HG02884 (cell line): Measurements from ENCODE around the gene EREG.
A peak's percentile ranks its signal among the peaks of the same experiment; 100 is the strongest.
"Not testable (repeated sequence)": the region's sequence is repeated elsewhere in the genome, so short reads cannot be mapped to it uniquely, and the experiment has no call there.

ENCODE experiments used
- ATAC-seq: cut with Tn5 transposase; IDR thresholded peaks from one replicate; pipeline ENCODE4 v1.9.1; 2021; ENCODE audit warnings: mild to moderate bottlenecking, moderate library complexity; ENCODE audit not compliant: unreplicated experiment

EREG gene

DNA sequence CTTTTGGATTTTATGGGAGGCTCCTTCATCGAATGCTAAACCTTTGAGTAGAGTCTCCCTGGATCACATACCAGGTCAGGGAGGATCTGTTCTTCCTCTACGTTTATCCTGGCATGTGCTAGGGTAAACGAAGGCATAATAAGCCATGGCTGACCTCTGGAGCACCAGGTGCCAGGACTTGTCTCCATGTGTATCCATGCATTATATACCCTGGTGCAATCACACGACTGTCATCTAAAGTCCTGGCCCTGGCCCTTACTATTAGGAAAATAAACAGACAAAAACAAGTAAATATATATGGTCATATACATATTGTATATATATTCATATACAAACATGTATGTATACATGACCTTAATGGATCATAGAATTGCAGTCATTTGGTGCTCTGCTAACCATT, 21.2 kb downstream of the EREG start:
- no peak for ATAC-seq

DNA sequence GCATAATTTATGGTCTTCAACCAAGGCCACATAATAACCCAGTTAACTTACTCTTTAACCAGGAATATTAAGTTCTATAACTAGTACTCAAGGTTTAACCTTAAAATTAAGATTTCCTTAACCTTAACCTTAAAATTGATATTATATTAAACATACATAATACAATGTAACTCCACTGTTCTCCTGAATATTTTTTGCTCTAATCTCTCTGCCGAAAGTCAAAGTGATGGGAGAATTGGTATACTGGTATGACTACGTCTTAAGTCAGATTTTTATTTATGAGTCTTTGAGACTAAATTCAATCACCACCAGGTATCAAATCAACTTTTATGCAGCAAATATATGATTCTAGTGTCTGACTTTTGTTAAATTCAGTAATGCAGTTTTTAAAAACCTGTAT, 22.8 kb downstream of the EREG start:
- no peak for ATAC-seq

DNA sequence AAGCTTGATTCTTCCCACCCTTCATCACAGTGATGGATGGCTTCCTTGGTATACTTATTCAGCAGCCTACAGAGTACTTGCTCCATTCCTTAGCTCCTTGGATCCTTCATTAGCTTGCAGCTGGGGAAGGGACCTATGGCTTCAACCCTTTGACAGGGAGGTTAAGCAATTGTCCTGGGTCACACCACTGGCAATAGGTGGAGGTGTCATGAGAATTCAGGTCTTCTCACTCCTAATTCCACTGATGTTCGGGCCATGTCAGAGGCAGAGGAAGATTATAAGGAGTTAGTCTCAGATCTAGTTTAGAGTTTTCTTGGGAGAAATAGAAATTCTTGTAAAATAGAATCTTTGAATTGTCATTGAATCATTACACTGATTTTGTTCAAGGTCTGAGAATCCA, 24.5 kb downstream of the EREG start:
- no peak for ATAC-seq

DNA sequence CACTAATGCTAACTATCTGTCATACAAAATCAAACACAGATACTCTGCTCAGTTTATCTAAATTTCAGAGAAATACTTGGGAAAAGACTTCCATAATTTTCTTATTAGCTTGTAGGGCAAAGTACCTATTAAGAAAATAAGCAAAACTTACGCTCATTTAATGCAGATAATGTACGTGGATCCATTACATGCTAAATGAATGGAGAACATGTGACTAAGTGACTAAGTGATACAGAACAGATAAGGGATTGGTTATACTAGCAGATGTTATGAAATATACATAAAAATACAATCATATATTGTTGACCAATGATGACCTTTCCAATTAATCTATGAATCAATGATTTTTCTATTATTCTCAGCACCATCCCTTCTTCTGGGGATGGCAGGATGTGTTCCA, 25.7 kb downstream of the EREG start:
- ATAC-seq = no peak

DNA sequence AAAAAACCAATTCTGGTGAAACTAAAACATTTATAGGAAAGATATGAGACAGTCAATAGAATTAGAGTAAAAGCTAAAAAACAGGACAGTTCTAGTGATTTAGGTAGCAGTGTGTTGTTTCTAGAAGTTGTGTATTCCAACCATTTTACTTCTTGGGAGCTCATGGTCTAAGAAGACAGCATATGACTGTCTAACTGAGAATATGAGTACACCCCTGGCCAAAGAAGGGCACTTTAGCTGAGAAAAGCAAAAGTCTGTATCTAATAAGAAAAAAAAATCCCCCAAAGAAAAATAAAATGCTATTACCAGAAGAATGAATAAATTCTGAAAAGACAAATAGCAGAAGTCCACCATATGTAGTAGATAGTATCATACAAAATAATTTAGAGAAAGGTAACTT, 26.4 kb downstream of the EREG start:
- ATAC-seq = no peak

DNA sequence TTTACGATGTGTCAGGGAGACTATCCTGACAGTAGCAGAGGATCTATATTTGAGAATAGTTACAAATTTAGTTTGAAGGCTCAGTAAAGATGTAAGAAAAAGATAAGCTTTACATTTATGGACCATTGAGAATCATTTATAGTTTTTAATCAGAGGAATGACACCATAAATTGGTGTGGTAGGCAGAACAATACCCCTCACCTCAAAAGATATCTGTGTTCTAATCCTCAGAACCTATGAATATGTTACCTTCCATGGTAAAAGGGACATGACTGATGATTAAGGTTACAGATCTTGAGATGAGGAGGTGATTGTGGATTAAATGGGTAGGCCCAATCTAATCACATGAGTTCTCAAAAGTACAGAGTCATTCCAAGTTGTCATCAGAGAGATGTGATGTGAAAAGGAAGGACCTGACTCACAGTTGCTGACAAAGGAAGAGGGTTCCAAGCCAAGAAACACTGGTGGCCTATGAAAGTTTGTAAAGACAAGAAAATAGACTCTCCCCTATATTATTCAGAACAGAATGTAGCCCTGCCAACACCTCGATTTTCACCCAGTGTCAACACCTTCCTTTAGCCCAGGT, 27.0 kb downstream of the EREG start:
- no peak for ATAC-seq

DNA sequence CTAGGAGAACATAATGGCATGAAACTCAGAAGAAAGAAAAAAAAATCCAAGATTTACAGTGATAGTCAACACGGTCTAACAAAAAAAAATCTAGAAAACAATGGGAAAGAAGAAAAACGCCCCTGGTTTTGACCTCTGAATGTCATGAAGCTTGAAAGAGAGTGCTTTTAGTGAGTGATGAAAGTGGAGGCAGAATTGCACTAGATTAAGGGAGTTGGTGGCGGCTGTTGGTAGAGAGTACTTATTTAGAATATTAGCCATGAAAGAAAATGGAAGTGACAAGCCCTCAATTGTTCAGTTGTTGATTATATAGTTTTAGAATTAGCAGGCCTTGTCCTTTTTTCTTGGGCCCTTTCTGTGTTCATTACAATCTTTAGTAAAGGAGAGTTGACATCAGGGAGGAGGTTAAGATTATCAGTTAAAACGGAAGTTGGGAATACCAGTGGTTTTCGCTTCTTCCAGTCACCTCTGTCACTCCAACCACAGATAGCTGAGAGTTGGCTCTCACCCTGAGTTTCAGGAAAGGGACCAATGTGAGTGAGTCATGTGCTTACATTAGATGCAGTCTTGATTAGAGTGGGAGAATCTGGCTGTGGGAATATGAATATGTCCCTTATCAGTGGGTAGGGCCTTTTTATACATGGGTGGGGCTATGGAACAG, 29.7 kb downstream of the EREG start:
- no peak for ATAC-seq

DNA sequence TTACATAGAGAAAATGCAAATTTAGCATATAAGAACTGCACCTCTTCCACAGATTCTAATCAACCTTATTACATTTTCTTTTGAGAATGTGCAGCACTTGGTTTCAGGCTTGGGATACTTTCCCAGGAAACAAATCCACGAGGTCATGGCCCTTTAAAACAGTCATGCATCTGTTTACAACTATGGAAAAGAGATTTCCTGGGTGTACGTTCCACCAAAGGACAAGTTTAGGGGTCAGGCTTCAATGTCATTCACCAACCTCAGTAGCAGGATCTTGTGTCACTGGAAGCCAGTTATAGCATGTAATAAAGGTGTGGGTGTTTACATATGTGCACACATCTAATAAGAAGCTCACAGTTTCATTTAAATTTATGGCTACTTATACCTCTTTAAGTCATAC, 30.7 kb downstream of the EREG start:
- no peak for ATAC-seq

DNA sequence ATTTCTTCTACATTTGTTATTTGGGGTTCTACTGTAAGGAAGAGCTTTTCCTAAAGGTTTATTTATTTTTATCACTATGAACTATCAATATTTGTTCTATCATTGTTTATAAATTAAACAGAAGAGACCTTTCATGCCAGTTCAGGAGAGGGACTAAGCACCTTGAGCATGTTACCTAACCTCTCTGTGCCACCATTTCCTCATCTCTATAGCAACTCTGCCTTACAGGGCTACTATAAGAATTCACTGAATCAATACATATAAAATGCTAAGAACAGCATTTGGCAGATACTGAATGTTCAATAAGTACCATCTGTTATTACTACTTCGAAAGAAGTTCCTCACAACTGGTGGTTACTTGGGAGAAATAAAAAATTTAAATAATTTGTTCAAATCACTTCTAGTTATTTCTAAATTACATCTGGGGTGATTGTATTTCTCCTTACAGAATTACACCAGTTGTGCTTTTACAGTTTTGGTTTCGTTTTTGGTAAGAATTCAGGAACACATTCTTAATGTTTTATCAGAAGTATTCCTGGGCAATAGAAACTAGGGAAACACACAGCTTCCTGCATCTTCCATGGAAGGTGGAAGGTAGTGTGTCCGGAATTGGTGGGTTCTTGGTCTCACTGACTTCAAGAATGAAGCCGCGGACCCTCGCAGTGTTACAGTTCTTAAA, 32.9 kb downstream of the EREG start:
- ATAC-seq = peak; percentile 67

DNA sequence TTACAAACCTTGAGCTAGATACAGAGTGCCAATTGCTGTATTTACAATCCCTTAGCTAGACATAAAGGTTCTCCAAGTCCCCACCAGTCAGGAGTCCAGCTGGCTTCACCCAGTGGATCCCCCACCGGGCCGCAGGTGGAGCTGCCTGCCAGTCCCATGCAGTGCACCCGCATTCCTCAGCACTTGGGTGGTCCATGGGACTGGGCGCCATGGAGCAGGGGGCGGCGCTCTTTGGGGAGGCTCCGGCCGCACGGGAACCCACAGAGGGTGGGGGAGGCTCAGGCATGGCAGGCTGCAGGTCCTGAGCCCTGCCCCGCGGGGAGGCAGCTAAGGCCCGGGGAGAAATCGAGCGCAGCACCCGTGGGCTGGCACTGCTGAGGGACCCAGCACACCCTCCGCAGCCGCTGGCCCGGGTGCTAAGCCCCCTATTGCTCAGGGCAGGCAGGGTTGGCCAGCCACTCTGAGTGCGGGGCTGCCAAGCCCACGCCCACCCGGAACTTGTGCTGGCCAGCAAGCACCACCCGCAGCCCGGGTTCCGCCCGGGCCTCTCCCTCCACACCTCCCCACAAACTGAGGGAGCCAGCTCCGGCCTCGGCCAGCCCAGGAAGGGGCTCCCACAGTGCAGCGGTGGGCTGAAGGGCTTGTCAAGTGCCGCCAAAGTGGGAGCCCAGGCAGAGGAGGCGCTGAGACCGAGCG, 34.1 kb downstream of the EREG start:
- ATAC-seq = not testable (repeated sequence)

DNA sequence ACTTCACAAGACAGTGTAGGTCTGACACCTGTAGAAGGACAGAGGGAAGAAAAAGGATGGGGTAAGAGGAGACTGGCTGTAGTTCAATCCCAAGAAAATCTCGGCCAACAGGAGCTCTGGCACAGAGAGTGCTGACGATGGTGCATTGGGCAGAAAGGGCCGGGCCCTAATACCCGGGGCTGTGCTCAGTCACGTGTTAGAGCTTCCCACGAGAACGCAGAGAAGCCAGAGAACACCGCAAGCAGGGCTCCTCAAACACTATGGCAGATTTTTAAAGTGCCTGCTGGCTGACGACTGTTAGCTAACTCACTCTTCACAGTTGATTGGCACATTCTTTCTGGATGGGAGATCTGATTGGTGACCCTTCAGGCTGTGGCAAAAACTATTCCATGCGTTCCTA, 35.5 kb downstream of the EREG start:
- ATAC-seq = no peak

DNA sequence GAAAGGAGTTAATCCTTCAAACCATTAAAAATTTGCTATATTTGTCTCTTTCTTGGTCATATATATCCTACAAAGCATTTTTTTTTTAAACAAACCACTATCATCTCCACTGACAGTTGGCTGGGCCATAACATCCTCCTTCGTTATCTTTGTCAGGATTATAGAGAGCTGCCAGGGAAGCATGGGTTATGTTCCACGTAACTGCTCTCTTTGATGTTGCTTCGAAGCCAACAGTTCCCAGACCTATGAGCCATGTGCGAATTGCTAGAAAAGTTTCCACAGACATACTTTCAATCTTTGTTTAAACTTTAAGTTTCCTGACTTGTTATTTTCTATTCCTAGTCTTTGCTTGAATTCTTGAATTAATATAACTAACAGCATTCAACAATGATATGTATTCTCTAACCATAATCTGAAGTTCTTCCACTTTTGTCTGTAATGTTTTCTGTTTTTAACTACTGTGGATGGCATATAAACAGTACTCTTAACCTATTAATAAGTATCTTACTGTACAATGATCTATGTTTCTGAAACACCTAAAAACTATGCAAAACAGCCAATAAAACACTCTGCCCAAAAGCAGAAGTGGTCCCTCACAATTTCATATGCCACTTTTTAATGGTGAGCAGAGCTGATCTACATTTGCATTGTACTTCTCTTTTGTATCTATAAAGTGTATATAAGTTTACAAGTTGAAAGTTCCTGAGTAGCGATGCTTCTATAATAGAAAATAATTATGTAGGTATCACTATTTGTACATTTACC, 37.9 kb downstream of the EREG start:
- peak; percentile 89 for ATAC-seq

DNA sequence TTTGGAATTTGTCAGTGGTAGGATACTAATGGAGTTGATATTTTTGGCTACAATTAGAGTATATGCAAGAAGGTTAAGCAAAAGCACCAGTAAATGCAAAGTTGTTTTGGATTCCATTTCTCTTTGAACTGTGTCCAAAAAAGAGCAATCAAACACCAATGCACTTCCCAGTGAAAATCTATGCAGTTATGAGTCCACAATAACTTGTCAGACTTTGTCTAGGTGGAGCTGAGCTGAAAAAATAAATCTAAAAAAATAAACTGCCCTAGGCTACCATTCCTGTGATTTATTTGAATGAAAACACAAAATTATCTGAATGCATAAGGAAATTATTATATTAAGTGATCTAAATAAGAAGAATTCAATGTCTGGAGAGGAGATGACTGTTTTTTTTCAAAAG, 42.9 kb downstream of the EREG start:
- no peak for ATAC-seq

DNA sequence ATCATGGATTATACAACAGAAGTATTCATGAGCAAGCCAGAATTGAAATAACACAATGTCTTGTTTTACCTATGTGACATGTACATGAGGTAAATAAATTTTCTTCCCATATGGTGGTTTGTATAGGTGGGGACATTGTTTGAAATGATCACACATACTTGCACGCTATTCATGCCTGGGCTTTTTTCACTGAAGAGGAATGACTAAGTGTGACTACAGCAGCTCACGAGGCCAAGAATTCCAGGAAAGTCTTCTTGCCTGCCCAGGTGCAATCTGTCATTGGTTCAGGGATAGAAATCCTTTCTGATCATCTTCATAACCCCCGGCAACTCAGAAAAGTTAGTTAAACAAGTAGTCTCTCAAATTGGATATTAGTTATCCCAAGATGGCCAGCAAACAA, 43.7 kb downstream of the EREG start:
- ATAC-seq = no peak

DNA sequence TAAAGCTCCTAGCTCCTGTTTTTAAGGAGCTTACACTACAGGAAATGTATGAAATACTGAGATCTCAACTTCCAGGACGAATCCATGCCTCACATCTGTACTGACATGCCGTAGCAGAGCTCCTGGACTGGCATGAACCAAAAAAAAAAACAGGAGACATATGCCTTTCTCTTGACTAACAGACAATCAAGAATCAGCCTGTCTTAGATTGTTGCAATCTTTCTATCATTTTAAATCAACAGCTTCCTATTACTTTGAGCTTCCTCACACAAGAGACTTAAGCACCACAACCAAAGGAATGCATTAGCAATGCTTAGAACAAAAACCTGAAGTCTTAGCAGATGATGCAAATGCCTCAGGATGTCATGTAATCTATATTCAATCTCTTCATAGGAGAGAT, 45.3 kb downstream of the EREG start:
- no peak for ATAC-seq

DNA sequence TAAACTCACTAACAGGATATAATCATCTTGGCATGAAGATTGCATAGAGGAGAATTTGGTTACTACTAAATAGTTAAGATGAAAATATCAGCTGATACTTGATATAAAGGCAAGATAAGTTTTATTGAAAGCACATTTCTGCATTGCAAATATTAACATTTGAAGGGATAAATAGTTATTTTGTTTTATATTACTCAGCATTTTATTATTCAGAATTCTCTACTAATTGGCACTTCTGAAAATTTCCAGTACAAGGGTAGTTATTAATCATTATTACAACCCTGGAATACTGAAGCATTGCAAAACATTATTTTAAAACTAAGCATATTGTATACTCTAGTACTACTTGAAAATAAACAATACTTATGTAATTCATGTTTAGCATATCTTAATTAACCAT, 47.3 kb downstream of the EREG start:
- ATAC-seq = no peak

DNA sequence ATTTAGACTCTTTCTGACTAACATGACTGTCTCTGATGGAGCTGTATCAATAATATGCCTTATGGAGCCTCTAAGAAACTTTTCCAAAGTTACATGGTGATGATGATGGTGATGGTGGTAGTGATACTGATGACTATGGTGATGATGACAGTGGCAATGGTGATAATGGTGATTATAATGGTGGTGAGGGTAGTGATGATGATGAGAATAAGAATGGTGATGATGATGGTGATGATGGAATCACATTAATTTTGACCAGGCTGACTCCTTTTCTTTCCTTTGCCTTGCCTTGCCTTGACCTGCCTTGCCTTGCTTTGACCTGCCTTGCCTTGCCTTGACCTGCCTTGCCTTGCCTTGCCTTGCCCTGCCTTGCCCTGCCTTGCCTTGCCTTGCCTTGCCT, 48.3 kb downstream of the EREG start:
- no peak for ATAC-seq

DNA sequence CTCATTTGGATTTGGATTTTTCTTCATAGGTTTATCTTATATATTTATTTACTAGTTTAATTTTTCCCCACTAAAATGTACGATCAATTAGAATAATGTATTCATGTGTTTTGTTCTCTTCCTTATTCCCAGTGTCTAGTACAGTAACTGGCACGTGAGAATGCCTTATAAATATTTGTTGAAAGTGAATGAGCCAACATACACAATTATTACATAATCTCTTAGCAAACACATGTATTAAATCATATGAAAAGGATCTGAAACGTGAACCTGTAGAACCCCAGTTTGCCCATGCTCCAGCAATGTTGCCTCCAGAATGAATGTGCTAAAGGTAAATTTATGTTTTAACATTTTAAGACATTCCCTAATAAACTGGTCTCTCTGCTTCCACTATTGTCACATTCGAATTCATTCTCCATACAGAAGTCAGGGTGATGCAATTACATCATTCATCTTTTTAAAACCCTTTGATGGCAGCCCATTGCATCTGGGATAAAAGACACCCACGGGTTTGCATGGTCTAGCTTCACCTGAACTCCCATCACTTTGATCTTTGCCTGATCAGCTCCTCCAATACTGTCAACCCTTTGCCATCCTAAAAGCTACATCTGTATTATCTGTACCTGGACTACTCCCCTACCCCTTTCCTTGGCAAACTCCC, 49.3 kb downstream of the EREG start:
- no peak for ATAC-seq

DNA sequence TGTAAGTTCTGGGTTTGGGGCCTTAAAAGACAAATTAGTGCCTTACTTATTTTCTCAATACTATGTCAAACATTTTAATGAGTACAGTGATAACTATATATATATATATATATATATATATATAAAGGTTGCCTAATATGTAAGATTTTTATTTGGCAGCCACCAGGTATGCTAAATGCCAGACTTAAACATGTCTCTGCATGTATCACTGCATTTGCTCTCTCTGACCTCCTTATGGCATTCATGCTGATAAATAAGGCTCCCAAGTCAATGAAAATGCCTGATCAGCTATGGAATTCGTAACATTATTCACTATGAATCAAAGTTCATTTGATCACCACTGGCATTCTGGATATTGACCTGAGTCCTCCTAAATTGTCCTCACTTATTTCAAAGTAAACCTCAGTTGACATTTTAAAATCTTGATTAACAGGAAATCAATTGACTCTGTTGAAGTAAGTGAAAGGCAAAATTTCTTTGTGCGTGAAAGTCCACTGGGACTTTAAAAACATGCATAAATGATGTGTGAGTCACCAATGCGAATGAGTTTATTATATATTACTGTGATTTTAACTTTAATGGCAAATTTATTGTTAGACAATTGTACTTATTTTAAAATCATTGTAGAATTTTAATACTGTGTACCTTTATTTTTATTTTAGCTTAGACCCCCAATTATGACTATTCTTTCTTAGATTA, 50.8 kb downstream of the EREG start:
- no peak for ATAC-seq

DNA sequence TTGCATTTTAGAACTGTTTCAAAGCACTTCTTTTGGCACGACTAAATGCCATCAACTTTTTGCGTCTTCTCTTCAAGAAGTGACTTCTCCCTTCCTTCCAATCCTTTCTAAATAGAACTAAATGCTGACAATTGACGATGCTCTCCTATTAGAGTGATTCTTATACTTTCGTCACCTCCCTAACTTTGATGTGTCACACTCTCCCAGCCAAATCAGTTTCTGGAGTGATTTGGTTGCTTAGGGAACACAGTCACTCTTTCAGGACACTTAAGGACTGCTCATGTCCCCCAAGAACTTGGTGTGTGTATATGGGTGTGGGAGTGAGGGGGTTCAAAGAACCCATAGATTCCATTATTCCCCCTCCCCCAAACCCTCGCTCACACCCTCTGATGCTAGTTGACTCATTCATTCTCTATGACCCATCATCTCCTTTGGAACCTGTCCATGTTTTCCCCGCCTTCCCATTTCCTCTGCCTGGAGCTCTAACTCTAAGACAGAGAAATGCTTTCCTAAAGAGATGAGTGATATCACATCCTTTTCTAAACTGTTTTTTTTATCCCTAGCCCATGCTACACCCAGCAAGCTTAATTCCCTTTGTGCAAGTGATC, 53.2 kb downstream of the EREG start:
- no peak for ATAC-seq
